GM13976 (cell line): ENCODE measurements around the gene PPP1R2B.

ENCODE experiments used
- DNase-seq: peaks from one replicate; pipeline ENCODE4 v3.0.0; 2012; ENCODE audit warnings: low spot score
- in situ Hi-C: fragments of 300-500 bp; cut with MboI; formaldehyde crosslinking; loops from one replicate; pipeline ENCODE4 v1.12.0; 2022; ENCODE audit warnings: low sequenced_read_pairs, mixed read lengths, inconsistent platforms; ENCODE audit not compliant: unreplicated experiment
- TF ChIP-seq, protein P1 (sequence below): IDR thresholded peaks from 2 replicates; pipeline ENCODE4 v1.5.1; 2012; ENCODE audit warnings: borderline replicate concordance, mild to moderate bottlenecking; ENCODE audit not compliant: insufficient read depth; ENCODE audit errors: extremely low read depth, missing control alignments, control extremely low read depth

PPP1R2B gene

DNA sequence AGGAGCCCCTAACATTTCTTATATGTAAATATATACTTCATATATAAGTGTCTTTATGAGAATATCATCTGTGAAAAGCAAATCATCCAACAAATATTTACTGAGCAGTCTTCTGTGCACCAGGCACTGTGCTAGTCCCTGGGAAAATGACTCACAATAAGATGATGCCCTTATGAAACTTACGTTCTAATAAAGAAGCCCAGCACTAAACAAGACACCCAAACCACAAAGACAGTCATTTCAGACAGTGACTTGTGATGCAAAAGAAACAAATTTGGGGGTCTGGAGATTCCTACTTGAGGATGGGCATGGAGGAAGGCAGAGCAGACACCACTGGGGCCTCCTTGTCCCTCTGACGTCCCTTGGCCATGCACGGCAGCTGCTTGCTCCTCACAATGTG lies 30.6 kb upstream of the PPP1R2B start:
- in situ Hi-C loops: no loop called here
- TF ChIP-seq, protein P1, sequence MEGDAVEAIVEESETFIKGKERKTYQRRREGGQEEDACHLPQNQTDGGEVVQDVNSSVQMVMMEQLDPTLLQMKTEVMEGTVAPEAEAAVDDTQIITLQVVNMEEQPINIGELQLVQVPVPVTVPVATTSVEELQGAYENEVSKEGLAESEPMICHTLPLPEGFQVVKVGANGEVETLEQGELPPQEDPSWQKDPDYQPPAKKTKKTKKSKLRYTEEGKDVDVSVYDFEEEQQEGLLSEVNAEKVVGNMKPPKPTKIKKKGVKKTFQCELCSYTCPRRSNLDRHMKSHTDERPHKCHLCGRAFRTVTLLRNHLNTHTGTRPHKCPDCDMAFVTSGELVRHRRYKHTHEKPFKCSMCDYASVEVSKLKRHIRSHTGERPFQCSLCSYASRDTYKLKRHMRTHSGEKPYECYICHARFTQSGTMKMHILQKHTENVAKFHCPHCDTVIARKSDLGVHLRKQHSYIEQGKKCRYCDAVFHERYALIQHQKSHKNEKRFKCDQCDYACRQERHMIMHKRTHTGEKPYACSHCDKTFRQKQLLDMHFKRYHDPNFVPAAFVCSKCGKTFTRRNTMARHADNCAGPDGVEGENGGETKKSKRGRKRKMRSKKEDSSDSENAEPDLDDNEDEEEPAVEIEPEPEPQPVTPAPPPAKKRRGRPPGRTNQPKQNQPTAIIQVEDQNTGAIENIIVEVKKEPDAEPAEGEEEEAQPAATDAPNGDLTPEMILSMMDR: no peak
- DNase-seq: no peak

DNA sequence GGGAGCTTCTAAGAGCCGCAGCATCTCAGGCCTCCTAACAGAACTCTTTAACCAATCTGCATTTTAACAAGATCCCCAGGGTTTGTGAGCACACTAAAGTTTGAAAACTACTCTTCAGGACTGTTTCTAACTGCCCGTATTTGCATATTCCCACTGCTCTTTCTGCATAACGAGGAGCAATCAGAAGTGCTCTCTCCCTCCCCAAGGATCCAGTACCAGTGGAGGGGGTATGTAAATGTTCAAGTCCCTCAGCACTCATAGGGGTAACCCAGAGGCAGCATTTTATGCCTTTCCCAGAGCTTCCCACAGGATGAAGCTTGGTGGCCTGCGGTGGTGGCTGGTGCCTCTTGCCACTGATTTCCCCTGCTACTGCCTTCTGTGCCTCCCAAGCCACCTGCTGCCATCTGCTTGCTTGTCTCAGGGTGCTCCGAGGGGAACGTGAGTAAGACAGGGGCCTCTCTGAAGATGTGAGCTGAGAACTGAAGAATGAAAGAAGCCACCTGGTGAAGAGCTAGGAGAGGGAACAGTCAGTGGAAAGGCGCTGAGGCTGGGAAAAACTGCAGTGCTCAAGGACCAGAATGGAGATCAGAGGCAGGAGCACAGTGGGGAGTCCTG lies 30.0 kb upstream of the PPP1R2B start:
- no peak for DNase-seq
- TF ChIP-seq, protein P1: no peak
- in situ Hi-C loops: no loop called here

DNA sequence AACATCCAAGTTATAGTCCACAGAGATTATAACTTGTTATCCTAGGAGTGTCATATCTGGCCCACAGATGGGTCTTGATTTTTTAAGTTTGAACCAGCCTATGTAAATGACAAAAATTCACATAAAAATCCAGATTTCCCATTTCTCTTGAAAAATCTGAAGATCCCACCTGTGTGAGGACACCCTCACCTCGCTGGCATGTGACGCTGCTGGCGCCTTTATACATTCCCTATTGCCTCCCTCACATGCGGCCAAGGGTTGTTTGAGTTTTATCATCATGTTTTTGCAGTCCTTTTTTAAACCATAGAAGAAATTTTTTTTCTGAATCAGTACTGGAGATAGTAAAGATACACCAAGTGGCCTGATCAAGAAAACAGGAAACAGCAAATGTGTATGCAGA lies 25.9 kb upstream of the PPP1R2B start:
- no peak for DNase-seq
- TF ChIP-seq, protein P1: no peak
- in situ Hi-C loops: no loop called here

DNA sequence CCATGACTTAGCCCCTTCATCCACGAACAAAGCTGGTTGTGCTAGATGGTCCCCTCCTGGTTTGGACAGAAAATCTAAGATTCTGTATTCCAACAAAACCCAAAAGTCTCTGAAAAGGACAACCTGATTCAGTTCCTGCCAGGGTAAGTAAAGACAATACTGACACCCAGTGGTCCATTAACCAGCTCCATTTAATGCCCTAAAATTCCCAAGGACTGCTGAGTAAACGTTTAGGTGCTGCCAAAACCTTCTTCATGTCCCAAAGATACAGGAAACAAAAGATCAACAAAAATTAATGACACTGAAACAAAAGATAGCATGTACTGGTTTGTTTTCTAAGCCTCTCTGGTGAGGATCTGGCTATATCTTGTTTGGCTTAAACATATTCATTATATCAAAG lies 25.3 kb upstream of the PPP1R2B start:
- in situ Hi-C loops: no loop called here
- TF ChIP-seq, protein P1: no peak

DNA sequence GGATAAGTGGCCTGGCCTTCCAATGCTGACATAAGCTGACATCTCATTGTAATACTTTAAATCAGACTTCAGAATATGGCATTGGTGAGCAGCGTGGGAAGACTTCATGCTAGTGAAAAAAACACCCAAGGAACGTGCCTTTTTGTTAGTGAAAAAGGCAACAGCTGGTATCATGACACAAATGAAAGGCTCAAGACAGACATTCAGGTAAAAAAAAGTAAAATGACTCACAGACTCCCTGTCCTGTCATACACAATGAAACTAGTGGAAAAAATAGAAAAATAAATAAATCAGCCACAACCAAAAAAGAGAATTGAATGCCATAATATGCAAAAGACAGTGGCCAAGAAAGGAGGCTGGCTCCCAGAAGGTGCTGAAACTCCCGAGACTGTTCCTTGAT lies 24.4 kb upstream of the PPP1R2B start:
- TF ChIP-seq, protein P1: no peak
- no peak for DNase-seq
- in situ Hi-C loops: no loop called here

More for the DNA sequence above, 25.3 kb upstream of the PPP1R2B start:
- DNase-seq: no peak

DNA sequence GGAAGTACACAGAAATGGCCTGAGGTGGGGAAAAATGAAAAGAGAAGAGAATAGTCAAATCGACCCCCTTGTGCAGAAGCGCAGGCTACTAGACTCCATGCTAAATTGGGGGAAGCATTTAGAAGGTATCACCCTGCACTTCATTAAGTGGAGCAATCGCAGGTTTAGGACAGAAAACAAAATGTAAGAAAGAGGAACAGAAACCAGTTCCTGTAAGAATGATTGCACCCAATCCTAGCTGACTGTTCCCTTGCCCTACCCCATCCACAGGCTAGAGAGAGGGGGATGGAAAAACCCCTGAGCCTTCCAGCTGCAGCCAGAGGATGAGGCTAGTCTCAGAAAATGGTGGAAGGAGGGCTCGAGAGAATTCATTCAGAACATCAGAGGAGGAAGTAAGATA lies 23.9 kb upstream of the PPP1R2B start:
- in situ Hi-C loops: no loop called here

More for the DNA sequence above, 23.9 kb upstream of the PPP1R2B start:
- DNase-seq: no peak
- TF ChIP-seq, protein P1: no peak
